ENCODE measurements around the gene CPM.

The CPM gene

DNA sequence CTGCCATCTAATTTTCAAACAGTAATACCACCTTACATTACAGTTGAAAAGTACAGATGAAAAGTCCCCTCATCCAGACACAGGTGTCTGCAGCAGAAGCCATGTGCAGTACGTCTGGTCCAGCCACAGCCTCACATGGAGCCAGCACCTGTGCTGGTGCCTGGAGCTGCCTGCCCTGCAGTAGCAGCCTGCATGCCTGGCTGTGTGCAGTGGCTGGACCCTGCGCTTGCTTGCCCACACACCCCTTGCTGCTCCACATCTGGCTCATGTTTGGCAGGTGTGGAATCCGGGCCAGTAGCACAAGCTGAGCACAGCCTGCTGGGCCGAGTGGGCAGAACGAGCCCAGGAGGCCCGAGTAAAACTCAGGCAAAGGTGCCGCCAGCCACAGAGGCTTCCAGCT, 21.8 kb upstream of the CPM start:
- DNase-seq = no peak

DNA sequence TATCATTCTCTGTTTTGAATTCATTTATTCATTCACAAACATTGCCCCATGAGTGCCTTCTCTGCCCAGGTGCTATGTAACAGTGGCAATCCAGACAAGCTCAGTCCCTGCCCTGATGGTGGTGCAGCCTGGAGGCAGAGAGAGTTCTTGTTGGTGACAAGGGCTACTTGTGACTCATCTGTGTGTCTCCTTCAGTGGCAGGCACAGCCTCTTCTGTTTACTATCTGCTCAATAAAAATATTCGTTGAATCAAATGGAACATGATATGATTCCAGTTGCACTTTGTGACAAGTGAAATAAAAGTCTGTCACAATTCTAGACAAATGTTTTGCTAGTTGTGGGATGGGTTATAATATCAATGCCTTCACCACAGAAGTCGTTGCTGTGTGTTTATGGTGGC, 20.6 kb upstream of the CPM start:
- no peak for DNase-seq

DNA sequence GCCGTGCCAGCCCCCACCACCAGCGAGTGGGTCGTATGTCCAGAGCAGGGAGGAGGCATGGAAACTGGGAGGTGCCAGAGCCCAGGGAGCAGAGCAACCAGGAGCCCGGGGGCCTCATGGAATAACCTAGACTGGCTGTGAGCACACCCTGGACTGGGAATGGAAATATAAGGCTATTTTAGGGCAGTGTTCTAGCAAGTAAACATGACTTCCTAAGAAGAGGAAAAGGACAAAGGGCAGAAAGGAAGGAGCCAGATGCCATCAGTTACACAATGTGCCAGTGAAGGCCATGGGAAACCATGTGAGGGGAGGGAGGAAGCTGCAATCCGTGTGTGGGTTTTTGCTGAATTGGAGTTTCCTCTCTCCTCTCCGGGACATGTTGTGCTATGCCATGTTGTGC, 18.7 kb upstream of the CPM start:
- no peak for DNase-seq

DNA sequence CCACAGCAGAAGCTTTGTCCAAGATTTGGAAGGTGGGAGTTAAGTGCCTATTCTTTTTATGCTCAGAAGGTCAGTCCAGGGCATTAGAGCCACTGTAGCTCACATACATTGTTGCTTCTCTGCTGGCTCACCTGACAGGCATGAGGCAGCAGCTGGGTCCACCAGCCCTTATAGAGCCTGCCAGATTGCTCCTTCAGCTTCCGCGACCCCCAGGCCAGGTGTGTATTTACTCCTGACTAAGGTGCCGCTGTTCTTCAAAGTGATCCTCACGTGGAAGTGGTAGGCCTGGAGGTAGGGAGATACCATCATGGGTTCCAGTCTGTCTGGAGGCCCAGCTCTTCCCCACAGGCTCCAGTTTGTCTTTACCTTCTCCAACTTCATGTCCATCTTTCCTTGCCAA, 17.5 kb upstream of the CPM start:
- DNase-seq = no peak

DNA sequence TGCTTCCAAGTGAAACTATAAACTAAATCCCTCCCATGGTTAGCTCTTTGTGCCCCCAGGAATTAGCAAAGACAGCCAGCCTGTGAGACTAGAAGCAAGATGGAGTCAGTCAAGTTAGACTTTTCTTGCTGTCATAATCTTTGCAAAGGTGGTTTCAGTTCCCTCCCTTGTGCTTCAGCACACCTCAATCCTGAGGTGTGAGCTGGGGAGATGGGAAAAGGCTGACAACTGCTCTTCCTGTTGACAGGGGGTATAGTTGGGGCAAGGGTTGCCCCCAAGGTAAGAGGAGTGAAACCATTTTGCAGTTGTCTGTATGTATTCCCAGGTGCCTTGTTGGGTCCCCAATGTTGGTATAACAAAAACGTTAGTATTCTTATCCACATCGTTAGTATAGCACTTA, 12.3 kb upstream of the CPM start:
- DNase-seq = no peak

DNA sequence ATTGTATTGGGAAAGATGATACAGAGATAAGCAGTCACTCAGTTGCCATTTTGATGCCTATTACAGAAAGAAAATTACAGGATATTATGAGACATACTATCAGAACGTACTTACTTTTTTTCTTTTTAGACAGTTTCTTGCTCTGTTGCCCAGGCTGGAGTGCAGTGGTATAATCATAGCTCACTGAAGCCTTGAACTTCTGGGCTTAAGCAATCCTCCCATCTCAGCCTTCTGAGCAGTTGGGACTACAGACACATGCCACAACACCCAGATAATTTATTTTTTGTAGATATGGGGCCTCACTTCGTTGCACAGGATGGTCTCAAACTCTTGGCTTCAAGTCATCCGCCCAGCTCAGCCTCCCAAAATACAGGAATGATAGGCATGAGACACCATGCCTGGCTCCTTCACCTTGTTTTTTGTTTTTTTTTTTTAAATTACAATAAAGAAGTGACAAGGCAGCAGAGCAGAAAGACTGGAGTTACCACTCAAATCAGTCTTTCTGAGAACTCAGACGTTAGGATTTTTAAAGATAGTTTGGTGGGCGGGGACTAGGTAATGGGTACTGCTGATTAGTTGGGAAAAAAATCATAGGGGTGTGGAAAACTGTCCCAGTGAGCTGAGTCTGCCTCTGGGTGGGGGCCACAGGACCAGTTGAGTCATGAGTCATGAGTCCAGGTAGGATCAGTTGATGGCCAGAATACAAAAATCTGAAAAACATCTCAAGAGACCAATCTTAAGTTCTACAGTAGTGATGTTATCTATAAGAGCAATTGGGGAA, 11.5 kb upstream of the CPM start:
- DNase-seq = no peak

DNA sequence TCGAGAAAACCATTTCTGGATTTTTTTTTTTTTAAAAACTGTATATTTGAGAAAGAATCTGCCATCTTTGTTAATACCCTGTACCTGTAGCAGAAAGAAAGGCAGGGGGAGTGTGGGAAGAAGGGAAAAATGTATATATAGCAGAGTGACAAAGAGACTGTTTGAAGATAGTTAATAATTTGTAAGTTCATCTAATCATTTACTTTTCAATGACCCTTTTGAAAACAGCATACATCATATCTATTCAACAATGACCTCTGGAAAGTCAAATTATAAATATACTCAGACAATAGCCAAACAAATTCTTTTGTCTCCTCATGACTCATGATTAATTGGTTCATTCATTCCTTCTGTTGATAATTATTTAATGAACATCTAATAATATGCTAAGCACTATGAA, 10.9 kb upstream of the CPM start:
- no peak for DNase-seq

DNA sequence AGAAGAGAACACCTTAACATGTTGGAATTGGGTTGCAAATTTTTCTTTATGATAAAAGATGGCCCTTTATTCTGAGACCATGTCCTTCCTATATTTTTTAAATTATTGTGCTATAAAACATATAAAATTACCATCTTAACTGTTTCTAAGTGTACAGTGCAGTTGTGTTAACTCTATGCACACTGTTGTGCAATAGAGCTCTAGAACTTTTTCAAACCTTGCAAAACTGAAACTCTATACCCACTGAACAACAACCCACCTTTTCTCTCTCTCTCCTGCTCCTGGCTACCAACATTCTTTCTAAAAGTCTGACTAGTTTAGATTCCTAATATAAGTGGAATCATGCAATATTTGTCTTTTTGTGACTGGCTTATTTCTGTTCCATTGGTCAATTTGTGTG, 7.8 kb upstream of the CPM start:
- no peak for DNase-seq

DNA sequence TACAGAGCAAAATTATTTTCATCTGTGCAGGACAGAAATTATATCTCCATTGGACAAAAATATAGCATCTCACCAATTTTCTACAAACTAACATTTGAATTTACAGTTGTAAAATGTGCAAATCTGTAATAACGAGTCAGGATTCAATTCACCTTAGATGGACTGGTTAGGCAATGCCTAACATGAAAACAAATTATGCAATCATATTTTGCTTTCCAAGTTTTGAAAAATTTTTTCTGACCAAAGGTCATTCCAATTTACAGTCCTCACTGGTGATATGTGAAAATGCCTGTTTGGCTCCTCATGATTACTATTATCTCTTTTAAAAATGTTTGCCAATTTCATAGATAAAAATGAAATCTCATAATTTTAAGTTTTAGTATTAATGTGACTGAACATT, 6.5 kb upstream of the CPM start:
- no peak for DNase-seq

DNA sequence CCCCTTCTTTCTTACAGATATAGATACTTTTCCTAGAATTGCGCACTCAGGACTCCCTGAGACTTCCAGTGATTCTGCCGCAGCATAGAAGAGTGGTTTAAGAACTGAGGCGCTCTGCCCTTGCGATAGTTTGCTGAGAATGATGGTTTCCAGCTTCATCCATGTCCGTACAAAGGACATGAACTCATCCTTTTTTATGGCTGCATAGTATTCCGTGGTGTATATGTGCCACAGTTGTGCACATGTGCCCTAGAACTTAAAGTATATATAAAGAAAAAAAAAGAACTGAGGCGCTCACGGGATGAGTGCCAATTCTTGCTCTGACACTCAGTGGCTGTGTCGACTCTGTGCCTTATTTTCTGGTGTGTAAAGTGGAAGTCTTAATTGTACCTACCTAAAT, 1.4 kb upstream of the CPM start:
- DNase-seq = no peak

DNA sequence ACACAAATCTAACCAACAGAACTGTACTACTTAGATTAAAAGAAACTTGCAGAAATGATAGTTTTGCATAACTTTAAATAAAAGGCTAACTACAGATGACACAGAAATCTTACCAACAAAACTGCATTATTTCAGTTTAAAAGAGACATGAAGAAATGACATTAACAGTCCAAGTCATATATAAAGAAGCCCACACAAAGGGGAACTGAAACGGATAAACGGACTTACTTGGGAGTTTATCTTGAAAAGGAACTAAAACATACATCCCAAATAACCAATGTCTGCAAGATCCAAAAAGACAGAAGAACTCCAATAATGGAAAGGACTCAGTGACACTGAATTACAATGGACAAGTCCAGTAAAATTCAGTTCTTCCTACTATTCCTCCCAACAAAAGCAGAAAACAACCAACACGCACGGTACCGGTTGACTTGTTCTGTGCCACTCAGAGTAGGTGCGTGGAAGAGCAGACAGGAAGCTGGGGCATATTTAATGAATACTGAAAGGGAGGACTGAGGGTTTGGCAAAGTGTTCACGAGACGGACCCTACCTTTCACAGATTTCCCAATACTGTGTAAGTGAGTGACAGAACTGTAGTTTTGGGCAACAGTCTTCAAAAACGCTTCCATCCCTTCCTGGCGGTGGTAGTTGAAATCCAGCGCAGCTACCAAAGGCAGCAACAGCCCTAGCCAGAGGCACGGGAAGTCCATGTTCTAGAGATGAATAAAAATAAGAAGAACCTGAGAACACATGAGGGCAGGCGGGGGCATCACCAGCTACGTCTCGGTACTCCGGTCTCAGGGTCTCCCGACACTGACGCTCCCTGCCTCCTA, 627 bp downstream of the CPM start:
- no peak for DNase-seq

DNA sequence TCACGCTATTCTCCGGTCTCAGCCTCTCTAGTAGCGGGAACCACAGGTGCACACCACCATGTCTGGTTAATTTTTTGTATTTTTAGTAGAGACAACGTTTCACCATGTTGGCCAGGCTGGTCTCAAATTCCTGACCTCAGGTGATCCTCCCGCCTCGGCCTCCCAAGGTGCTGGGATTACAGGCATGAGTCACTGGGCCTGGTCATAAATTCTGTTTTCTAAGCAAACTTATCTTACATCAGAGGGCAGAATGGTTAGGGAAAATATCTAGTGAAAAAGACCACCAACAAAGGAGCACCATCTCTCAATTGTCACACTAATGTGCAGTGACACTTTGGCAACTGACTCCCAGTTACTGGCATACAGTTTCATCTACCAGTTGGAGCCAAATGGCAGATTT, 2.8 kb downstream of the CPM start:
- DNase-seq = no peak

DNA sequence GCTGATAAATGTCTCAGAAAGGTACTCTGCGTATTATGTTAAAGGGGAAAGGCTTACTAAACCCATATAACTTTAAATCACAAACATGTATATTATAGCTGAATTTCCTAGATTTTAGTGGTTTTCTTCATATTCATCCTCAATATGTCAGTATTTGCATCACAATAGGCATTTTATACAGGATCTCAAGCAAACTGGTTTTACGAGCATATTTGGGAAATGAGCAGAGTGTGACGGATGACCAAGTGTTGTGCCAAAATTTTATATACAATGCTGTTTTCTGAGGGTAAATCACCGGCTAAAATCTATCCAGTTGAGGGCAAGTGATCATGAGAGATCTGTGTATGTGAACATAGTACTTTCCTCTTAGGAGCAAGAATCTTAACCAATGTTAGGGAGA, 8.4 kb downstream of the CPM start:
- DNase-seq = no peak

DNA sequence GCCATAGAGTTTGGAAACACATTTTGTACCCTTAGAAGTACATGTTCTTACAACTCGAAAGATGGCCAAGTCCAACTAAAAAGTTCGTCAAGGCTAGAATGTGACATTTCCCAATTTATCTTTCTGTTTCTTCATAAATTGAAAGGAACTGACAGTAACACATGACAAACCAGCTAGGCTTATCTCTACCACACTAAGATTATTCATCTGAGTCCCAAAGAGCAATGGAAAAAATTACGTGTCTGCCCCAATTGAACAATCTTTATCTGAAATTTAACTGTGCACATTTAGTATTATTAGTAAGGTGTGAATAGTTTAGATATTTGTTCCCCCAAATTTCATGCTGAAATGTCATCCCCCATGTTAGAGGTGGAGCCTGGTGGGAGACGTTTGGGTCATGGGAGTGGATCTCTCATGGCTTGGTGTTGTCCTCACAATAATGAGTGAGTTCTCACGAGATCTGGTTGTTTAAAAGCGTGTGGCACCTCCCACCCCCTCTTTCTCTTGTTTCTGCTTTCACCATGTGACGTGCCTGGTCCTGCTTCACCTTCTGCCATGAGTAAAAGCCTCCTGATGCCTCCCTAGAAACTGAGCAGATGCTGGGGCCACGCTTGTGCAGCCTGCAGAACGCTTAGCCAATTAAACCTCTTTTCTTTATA, 13.3 kb downstream of the CPM start:
- no peak for DNase-seq

DNA sequence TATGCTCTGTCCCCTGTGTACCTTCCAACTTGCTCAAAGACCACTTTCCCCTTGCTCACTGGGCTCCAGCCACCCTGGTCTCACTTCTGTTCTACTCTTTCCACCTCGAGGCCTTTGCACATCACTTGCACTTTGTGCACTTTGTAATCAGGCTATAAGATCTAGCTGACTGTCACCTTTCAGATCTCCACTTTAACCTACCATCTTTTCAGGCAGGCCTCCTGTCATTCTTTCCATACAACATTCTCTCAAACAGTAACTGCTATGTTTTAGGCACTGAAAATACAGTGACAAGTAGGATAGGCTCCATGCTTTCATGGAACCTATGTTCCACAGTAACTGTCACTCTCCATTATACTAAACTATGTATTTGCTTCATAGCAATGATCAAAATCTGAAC, 14.0 kb downstream of the CPM start:
- no peak for DNase-seq

DNA sequence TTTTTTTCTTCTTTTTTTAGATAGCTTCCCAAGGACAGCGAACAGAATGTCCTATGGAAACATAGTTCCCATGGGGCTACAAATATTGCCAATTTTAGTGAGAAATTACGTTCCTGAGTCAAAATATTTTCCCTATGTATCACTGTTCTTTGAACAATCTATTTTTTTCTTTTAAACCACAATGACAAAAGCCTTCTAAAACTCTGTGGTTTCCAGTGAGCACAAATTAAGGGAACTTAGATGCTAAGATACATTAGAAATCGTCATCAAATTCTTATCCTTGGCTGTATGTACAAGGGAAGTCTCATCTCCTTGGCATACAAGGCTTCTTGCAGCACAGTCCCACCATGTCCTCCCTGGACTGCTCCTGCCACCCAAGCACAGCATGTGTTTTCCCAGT, 17.9 kb downstream of the CPM start:
- no peak for DNase-seq

DNA sequence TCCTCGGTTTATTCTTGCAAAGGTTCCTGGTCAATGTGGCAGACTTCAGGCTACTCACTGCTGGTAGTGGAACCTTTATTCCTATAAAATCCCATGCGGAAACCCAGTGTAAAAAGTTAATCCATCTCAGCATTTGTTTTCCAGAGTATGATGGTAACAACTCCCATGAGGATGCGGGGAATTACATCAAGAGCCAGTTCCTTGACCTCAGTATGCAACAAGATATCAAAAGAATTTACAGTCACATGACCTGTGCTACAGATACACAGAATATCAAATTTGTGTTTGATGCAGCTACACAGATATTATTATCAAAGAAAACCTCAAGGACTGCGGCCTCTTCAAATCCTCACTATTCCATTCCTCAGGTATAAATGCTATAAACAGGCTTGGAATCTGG, 19.3 kb downstream of the CPM start:
- DNase-seq = no peak

DNA sequence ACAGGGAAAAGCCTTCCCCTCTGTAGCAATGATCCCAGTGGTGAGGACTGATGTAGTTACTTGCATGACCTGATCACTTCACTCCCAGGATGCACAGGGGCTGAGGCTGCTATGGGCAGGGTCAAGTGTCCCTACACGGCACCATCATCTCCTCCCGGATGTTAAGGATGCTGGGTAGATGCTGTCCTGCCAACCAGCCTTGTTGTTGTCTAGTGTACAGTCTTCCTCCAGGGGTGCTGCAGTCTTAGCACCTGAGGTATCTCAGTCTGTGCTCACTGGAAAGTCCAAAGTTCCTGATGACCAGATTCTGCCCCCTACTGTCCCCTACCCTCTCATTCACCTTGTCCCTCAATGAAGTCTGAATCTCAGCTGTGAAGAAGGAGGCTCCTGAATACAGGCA, 20.1 kb downstream of the CPM start:
- DNase-seq = no peak

DNA sequence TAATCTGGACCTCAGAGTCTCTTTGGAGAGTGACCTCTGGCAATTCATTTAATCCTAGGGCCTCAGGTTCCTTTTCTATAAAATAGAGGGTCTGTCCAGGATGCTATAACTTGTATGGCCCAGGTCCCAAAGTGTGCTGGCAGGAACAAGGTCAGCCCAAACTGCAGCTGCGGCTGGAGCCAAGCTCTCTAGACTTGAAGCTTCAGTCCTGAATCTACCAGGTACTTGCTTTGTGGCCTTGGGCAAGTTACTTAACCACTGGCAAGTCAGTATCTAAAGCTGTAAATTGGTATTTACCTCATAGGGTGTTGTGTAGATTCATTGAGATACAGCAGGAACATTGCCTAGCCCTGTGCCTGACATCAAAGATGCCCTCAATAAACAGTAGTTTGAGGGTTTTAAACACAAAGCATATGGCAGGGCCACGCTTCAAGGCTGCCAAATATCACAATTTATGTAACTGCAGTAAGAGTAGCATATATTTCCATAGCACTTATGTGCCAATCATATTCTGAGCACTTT, 21.7 kb downstream of the CPM start:
- DNase-seq = no peak

DNA sequence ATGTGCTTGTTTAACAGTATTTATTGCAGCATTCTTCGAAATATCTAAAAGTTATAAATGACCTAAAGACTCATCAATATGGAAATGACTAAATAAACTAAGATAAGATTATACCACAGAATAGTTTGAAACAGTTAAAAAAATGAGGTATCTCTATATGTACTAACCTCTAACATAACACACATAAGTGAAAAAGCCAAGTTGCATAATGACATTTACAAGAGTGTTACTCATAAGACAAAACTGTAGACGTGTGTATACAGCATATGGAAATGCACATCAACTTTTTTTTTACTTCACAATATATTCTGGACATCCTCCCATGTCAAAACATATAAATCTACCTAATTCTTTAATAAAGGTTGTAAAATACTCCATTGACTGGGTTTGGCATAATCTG, 22.8 kb downstream of the CPM start:
- DNase-seq = no peak

DNA sequence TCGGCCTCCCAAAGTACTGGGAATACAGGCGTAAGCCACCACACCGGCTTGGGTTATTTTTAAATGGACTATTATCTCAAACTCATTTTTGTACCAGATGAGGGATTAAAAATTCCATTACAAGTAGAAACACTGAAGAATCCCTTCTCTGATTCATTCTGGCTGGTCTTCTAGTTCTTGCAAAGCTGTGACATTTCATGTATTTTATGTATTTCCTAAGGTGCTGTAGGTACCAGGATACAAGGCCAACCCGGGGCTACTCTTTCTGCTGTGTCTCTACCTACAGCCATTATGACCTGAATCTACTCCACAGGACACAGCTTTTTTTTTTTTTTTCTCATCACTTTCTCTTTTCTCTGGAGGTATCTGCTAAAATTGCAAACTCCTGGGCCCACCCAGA, 24.9 kb downstream of the CPM start:
- no peak for DNase-seq

DNA sequence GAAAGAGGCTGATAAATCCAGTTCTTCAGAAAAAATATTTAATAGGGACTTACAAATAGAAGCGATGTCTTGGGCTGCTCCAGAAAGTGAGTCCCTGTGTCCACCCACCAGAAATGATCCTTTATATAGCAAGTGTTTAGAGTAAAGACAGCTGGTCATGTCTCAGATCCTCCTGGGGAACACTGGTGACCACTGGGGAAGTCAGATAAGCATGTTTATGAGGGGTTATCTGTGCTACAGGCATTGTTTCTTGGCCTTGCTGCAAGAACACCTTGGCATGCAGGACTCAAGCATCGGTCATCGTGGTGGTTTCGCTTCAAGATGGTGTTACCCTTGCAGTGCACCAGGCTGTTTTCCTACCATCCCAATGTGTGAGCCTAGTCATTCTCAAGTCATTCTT, 27.2 kb downstream of the CPM start:
- DNase-seq = no peak

DNA sequence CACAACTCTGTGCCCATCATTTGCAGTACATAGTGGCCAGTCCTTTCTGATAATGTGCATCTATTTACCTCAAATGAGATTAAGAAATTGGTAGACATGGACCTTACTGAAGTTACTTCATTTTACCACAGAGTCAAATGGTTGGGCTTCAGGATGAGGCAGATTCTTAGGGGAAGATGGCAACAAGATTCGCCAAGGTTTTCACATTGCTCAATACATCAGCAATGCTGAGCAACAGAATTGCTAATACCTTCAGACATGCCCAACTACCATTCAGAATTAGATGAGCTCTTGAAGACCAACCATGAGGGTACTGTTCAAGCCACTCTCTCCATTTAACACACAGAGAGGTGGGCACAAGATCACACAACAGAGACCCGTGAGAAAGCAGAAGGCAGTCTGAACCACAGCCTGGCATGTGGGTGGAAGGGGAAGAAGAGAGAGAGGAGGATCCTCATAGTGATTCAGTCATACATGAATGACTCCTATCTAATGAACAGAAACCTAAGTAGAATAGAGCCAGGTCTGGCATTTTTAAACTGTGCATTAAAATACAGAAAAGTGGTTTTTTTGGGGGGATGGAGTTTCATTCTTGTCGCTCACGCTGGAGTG, 28.5 kb downstream of the CPM start:
- no peak for DNase-seq

DNA sequence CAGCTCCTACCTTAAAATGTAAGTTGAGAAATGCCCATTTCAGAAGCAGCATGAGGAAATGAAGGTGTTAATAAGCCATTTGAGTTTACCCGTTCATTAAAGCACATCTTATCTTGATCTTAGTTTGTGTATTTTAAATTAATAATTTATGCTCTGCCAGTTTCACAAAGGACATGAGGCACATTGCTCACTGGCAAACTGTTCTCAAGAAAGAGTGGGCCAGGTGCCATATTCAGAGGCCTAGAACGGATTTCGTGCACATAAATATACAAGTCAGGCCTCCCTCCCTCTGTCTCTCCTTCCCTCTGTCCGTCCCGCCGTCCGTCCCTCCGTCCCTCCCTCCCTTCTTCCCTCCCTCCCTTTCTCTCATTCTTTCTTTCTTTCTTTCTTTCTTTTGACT, 29.5 kb downstream of the CPM start:
- DNase-seq = no peak

Data from NCI-H524 (cell line).